Renal cortical epithelial cell (primary cell): ENCODE measurements around the gene CRHBP. TPM values are rescaled to one million over a fixed set of nuclear protein-coding genes. Genes with fewer than 3 reads are reported as not detected.

Source experiments
- DNase-seq: peaks from one replicate; pipeline ENCODE4 v3.0.0-alpha.2; 2011; ENCODE audit warnings: low read depth
- total RNA-seq: library from RNA; depleted of rRNA; stranded (reverse); fragments of >200 nt; gene quantifications from 2 replicates; pipeline ENCODE4 v1.2.3, GENCODE V29; 2014

The CRHBP gene
- total RNA-seq, 1 donor from 2014 or later: not detected

DNA sequence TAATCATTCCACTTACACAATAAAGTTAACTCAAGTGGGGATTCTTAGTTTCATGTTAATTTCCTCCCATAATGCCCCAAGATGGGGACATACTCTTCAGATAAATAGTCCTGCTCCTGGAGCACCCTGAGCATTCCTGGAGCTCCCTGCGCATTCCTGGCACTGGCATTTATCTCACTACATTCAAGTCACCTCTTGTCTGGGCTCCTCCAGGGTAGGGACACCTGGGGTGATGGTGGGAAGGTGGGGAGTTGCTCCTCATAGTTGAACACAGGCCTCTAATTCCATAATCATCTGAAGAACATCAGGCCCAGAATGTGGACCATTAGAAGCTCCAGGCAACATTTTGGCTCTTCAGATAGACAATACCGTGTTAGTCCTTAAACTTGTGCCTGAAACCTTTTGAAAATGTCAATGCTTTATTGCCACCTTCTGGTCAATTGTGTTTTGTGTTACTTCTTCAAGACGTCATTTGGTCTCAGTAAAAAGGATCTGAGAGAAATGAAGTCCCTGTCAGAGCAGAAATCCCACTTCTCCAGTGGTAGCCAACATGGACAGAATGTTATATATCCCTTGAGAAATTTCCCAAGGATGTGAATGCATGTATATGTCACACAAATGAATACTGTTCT, 63.2 kb downstream of the CRHBP start:
- DNase-seq: peak; percentile 77

DNA sequence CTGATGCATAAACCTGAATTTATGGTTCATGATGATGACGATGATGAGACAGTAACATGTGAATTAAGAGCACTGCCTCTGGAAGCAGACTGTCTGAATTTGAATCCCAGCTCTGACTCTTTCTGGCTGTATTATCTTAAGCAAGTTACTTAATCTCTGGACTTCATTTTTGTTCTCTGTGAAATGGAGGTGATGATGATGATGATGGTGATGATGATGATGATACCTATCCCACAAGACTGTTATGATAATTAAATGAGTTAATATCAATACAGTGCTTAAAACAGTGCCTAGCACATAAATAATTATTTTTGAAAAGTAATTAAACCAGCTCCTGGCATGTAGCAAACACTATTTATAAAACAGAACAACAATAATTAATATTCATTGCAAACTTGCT, 64.1 kb downstream of the CRHBP start:
- no peak for DNase-seq

DNA sequence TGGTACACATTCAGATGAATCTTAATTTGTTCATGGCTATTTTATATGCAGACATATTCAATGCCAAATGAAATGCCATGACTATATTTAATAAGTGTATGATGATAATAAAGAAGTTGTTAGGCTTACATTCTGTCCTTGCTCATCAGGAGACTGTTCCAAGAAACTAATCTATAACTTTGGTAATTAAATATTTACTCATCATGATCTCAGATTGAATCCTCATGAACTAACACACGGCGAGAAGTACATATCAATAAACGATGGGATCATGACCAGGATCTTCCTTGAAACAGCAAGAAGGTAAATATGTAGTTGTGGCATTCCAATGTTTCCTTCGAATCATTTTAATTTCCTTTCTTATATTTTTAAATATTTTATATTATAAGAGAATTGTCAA, 64.8 kb downstream of the CRHBP start:
- no peak for DNase-seq

Other genes starting within 250 kb of the CRHBP start
- gene F2R, start 236.9 kb upstream of the CRHBP start, total RNA-seq: 14.4 and 80.5 TPM in 2 replicates
- 119 and 170 TPM in 2 replicates for gene F2RL1, start 134.0 kb upstream of the CRHBP start, total RNA-seq
- not detected in 2 replicates for gene S100Z, start 103.0 kb upstream of the CRHBP start, total RNA-seq
- 35.4 and 43.6 TPM in 2 replicates for gene AGGF1, start 77.4 kb downstream of the CRHBP start, total RNA-seq
- 0.69 and 13.4 TPM in 2 replicates for gene ZBED3, start 134.2 kb downstream of the CRHBP start, total RNA-seq